ENCODE measurements around the gene POT1. TPM values are rescaled to one million over a fixed set of nuclear protein-coding genes. Genes with fewer than 3 reads are reported as not detected.

The POT1 gene
- polyA plus RNA-seq, 4 donors, result 3.1 to 15.3 (median 5.2) TPM

DNA sequence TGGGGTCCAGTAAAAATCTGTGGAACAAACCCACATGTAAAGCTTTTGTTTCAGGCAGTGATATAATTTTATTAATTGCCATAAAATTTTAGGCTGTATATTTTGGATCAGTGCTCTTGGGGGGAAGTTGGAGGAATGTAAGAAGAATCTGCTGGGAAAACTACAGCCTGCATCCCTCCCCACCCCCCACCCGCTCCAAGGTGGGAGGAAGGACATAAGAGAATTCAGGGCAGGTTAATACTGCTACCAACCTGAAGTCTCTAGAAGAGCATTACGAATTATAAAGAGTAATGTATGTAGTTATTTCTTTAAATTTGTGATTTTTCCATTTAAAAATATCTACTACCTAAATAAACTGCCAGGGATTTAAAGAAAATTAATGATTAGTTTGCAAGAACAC lies 116.9 kb downstream of the POT1 start:
- DNase-seq, result no peak
- Histone ChIP-seq H3K36me3 (ENCODE audit: control insufficient read depth in 3 of 3, insufficient read depth in 2 of 3, low read depth in 1 of 3, low read length in 3 of 3) (no peaks in the 10 kb centered on the region), H3K4me1 (ENCODE audit: control insufficient read depth in 3 of 3, insufficient read depth in 2 of 3, low read depth in 1 of 3, low read length in 2 of 3) (no peaks in the 10 kb centered on the region), H3K27me3 (ENCODE audit: control insufficient read depth in 3 of 3, insufficient read depth in 3 of 3, low read length in 3 of 3) (no peaks in the 10 kb centered on the region), H3K9me3 (ENCODE audit: control insufficient read depth in 2 of 2, insufficient read depth in 1 of 2, low read depth in 1 of 2, low read length in 1 of 2) (no peaks in the 10 kb centered on the region), H3K4me3 (ENCODE audit: low read depth in 1 of 3, low read length in 3 of 3) (no peak overlapping the region), H3K27ac (ENCODE audit: low read depth in 1 of 3, low read length in 2 of 3) (no peak overlapping the region)
- FAIRE-seq, result no peak
- WGBS, 3 donors, result 61 to 79% (median 67%) methylated on average over 2 of the region's 2 CpGs

DNA sequence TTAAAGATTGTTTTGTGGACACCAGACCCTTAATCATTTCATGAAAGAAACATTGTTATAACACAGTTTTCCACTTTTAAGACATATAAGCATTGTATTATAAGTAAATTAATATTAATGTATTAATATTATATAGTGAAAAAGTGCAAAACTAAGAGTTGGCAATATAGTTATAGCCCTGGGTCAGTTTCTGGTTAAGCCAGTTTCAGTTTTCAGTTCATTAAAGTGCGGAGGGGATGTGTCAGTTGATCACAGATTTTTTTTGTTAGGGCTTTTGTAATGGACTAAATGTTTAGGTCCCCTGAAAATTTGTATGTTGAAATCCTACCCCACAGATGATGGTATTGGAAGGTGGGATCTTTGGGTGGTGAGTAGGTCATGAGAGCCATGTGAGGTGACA lies 118.3 kb downstream of the POT1 start:
- H3K36me3 ChIP-seq (ENCODE audit: control insufficient read depth in 3 of 3, insufficient read depth in 2 of 3, low read depth in 1 of 3, low read length in 3 of 3), result no peaks in the 10 kb centered on the region
- no peak overlapping the region for H3K4me3 ChIP-seq (ENCODE audit: low read depth in 1 of 3, low read length in 3 of 3)
- H3K27me3 ChIP-seq (ENCODE audit: control insufficient read depth in 3 of 3, insufficient read depth in 3 of 3, low read length in 3 of 3), result no peaks in the 10 kb centered on the region
- H3K9me3 ChIP-seq (ENCODE audit: control insufficient read depth in 2 of 2, insufficient read depth in 1 of 2, low read depth in 1 of 2, low read length in 1 of 2), result no peaks in the 10 kb centered on the region
- H3K4me1 ChIP-seq (ENCODE audit: control insufficient read depth in 3 of 3, insufficient read depth in 2 of 3, low read depth in 1 of 3, low read length in 2 of 3), result no peaks in the 10 kb centered on the region
- H3K27ac ChIP-seq (ENCODE audit: low read depth in 1 of 3, low read length in 2 of 3), result no peak overlapping the region
- FAIRE-seq (no peak), DNase-seq (no peak)
- WGBS, 3 donors, result 87 to 94% (median 93%) methylated on average over 1 of the region's 1 CpG

- no peak overlapping the region for H3K4me3 ChIP-seq (ENCODE audit: low read depth in 1 of 3, low read length in 3 of 3)
- no peaks in the 10 kb centered on the region for H3K27me3 ChIP-seq (ENCODE audit: control insufficient read depth in 3 of 3, insufficient read depth in 3 of 3, low read length in 3 of 3)
- no peaks in the 10 kb centered on the region for H3K36me3 ChIP-seq (ENCODE audit: control insufficient read depth in 3 of 3, insufficient read depth in 2 of 3, low read depth in 1 of 3, low read length in 3 of 3)
- no peak for FAIRE-seq
- 55 to 72% (median 57%) methylated on average over 3 of the region's 3 CpGs for WGBS, 3 donors
- H3K4me1 ChIP-seq (ENCODE audit: control insufficient read depth in 3 of 3, insufficient read depth in 2 of 3, low read depth in 1 of 3, low read length in 2 of 3), result no peaks in the 10 kb centered on the region
- no peak overlapping the region for H3K27ac ChIP-seq (ENCODE audit: low read depth in 1 of 3, low read length in 2 of 3)
- DNase-seq, result no peak
- no peaks in the 10 kb centered on the region for H3K9me3 ChIP-seq (ENCODE audit: control insufficient read depth in 2 of 2, insufficient read depth in 1 of 2, low read depth in 1 of 2, low read length in 1 of 2)
Measured at GRCh38 chr7:124810605-124811004, 119.0 kb downstream of the POT1 start.

- DNase-seq (no peak), FAIRE-seq (no peak)
- H3K4me3 ChIP-seq (ENCODE audit: low read depth in 1 of 3, low read length in 3 of 3), result no peak overlapping the region
- WGBS, 3 donors, result 79 to 81% (median 81%) methylated on average over 5 of the region's 5 CpGs
- no peaks in the 10 kb centered on the region for H3K4me1 ChIP-seq (ENCODE audit: control insufficient read depth in 3 of 3, insufficient read depth in 2 of 3, low read depth in 1 of 3, low read length in 2 of 3)
- H3K36me3 ChIP-seq (ENCODE audit: control insufficient read depth in 3 of 3, insufficient read depth in 2 of 3, low read depth in 1 of 3, low read length in 3 of 3), result no peaks in the 10 kb centered on the region
- H3K27me3 ChIP-seq (ENCODE audit: control insufficient read depth in 3 of 3, insufficient read depth in 3 of 3, low read length in 3 of 3), result no peaks in the 10 kb centered on the region
- H3K9me3 ChIP-seq (ENCODE audit: control insufficient read depth in 2 of 2, insufficient read depth in 1 of 2, low read depth in 1 of 2, low read length in 1 of 2), result no peaks in the 10 kb centered on the region
- H3K27ac ChIP-seq (ENCODE audit: low read depth in 1 of 3, low read length in 2 of 3), result no peak overlapping the region
Measured at GRCh38 chr7:124808206-124808605, 121.4 kb downstream of the POT1 start.

DNA sequence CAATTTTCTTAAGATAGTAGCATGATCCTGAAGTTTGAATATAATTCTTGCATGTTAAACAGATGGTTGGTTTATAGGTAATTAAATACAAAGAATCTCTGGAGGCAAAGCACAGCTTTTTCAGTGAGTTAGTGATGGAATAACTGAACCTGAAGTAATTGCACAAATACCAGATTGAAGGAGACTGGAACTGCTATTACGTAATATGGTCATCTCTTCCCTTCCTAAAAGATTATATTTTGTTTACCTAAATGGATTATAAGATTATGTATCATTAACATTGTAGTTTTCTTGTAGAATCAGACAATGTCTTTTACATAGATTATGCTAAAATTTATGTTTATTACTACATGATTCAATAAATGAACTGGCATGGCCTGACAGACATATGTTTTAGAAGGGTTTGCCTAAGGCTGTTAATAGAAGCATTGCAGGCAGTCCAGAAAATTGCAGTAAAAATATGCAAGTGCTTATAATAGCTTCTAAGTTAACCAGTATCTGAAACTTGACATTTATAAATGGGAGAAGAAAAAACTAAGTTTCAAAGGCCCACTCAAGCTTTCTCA lies 128.2 kb downstream of the POT1 start:
- DNase-seq, result no peak
- H3K36me3 ChIP-seq (ENCODE audit: control insufficient read depth in 3 of 3, insufficient read depth in 2 of 3, low read depth in 1 of 3, low read length in 3 of 3), result no peaks in the 10 kb centered on the region
- H3K27me3 ChIP-seq (ENCODE audit: control insufficient read depth in 3 of 3, insufficient read depth in 3 of 3, low read length in 3 of 3), result no peaks in the 10 kb centered on the region
- WGBS, 3 donors, result 77 to 91% (median 91%) methylated on average over 1 of the region's 1 CpG
- no peaks in the 10 kb centered on the region for H3K9me3 ChIP-seq (ENCODE audit: control insufficient read depth in 2 of 2, insufficient read depth in 1 of 2, low read depth in 1 of 2, low read length in 1 of 2)
- H3K27ac ChIP-seq (ENCODE audit: low read depth in 1 of 3, low read length in 2 of 3), result no peak overlapping the region
- no peak overlapping the region for H3K4me3 ChIP-seq (ENCODE audit: low read depth in 1 of 3, low read length in 3 of 3)
- no peak for FAIRE-seq
- H3K4me1 ChIP-seq (ENCODE audit: control insufficient read depth in 3 of 3, insufficient read depth in 2 of 3, low read depth in 1 of 3, low read length in 2 of 3), result no peaks in the 10 kb centered on the region

- 42 to 76% (median 60%) methylated on average over 2 of the region's 2 CpGs for WGBS, 3 donors
- Histone ChIP-seq H3K27me3 (ENCODE audit: control insufficient read depth in 3 of 3, insufficient read depth in 3 of 3, low read length in 3 of 3) (no peaks in the 10 kb centered on the region), H3K36me3 (ENCODE audit: control insufficient read depth in 3 of 3, insufficient read depth in 2 of 3, low read depth in 1 of 3, low read length in 3 of 3) (no peaks in the 10 kb centered on the region), H3K9me3 (ENCODE audit: control insufficient read depth in 2 of 2, insufficient read depth in 1 of 2, low read depth in 1 of 2, low read length in 1 of 2) (no peaks in the 10 kb centered on the region), H3K4me1 (ENCODE audit: control insufficient read depth in 3 of 3, insufficient read depth in 2 of 3, low read depth in 1 of 3, low read length in 2 of 3) (no peaks in the 10 kb centered on the region), H3K4me3 (ENCODE audit: low read depth in 1 of 3, low read length in 3 of 3) (no peak overlapping the region), H3K27ac (ENCODE audit: low read depth in 1 of 3, low read length in 2 of 3) (no peak overlapping the region)
- FAIRE-seq, result no peak
- no peak for DNase-seq
Measured at GRCh38 chr7:124800386-124800785, 129.2 kb downstream of the POT1 start.

- no peak overlapping the region for H3K27ac ChIP-seq (ENCODE audit: low read depth in 1 of 3, low read length in 2 of 3)
- no peaks in the 10 kb centered on the region for H3K27me3 ChIP-seq (ENCODE audit: control insufficient read depth in 3 of 3, insufficient read depth in 3 of 3, low read length in 3 of 3)
- WGBS, 3 donors, result 42 to 83% (median 62%) methylated on average over 6 of the region's 6 CpGs
- no peaks in the 10 kb centered on the region for H3K9me3 ChIP-seq (ENCODE audit: control insufficient read depth in 2 of 2, insufficient read depth in 1 of 2, low read depth in 1 of 2, low read length in 1 of 2)
- H3K4me1 ChIP-seq (ENCODE audit: control insufficient read depth in 3 of 3, insufficient read depth in 2 of 3, low read depth in 1 of 3, low read length in 2 of 3), result no peaks in the 10 kb centered on the region
- no peak for FAIRE-seq
- H3K36me3 ChIP-seq (ENCODE audit: control insufficient read depth in 3 of 3, insufficient read depth in 2 of 3, low read depth in 1 of 3, low read length in 3 of 3), result no peaks in the 10 kb centered on the region
- peak in 1 of 2 donors; percentile 6 for DNase-seq
- no peak overlapping the region for H3K4me3 ChIP-seq (ENCODE audit: low read depth in 1 of 3, low read length in 3 of 3)
Measured at GRCh38 chr7:124799448-124799847, 130.2 kb downstream of the POT1 start.

DNA sequence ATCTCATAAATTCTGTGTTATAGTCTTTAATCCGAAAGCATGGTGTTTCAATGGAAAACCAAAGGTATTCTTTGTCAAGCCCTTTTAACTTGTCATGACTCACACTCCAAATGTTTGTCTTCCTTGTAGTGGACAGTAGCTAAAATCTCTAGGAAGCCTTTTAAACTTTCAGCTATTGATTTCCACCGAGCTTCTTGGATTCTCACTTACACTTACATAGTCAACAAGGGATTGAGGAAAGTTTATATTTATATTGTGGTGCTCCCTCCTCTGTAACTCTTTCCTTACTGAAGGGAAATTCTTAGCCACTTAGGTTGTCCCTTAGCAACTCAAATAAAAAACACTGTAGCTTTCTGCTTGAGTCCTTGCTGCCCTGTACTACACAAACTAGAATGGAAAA lies 132.9 kb downstream of the POT1 start:
- H3K36me3 ChIP-seq (ENCODE audit: control insufficient read depth in 3 of 3, insufficient read depth in 2 of 3, low read depth in 1 of 3, low read length in 3 of 3), result no peaks in the 10 kb centered on the region
- no peak for DNase-seq
- H3K4me3 ChIP-seq (ENCODE audit: low read depth in 1 of 3, low read length in 3 of 3), result no peak overlapping the region
- H3K4me1 ChIP-seq (ENCODE audit: control insufficient read depth in 3 of 3, insufficient read depth in 2 of 3, low read depth in 1 of 3, low read length in 2 of 3), result no peaks in the 10 kb centered on the region
- H3K27me3 ChIP-seq (ENCODE audit: control insufficient read depth in 3 of 3, insufficient read depth in 3 of 3, low read length in 3 of 3), result no peaks in the 10 kb centered on the region
- no peak overlapping the region for H3K27ac ChIP-seq (ENCODE audit: low read depth in 1 of 3, low read length in 2 of 3)
- no peak for FAIRE-seq
- no peaks in the 10 kb centered on the region for H3K9me3 ChIP-seq (ENCODE audit: control insufficient read depth in 2 of 2, insufficient read depth in 1 of 2, low read depth in 1 of 2, low read length in 1 of 2)
- 39 to 62% (median 55%) methylated on average over 2 of the region's 2 CpGs for WGBS, 3 donors

GRCh38 chr7:124792696-124793095 lies 136.9 kb downstream of the POT1 start:
- Histone ChIP-seq H3K27ac (ENCODE audit: low read depth in 1 of 3, low read length in 2 of 3) (no peak overlapping the region), H3K27me3 (ENCODE audit: control insufficient read depth in 3 of 3, insufficient read depth in 3 of 3, low read length in 3 of 3) (peaks cover 0 to 2% (median 0%) of the 10 kb centered on the region in 3 donors), H3K36me3 (ENCODE audit: control insufficient read depth in 3 of 3, insufficient read depth in 2 of 3, low read depth in 1 of 3, low read length in 3 of 3) (no peaks in the 10 kb centered on the region), H3K9me3 (ENCODE audit: control insufficient read depth in 2 of 2, insufficient read depth in 1 of 2, low read depth in 1 of 2, low read length in 1 of 2) (no peaks in the 10 kb centered on the region), H3K4me1 (ENCODE audit: control insufficient read depth in 3 of 3, insufficient read depth in 2 of 3, low read depth in 1 of 3, low read length in 2 of 3) (no peaks in the 10 kb centered on the region), H3K4me3 (ENCODE audit: low read depth in 1 of 3, low read length in 3 of 3) (no peak overlapping the region)
- DNase-seq (no peak), FAIRE-seq (no peak)
- WGBS, 3 donors, result 65 to 86% (median 74%) methylated on average over 3 of the region's 3 CpGs

Data from small intestine (tissue), 7 donors.